ENCODE results near the gene SALL4. TPM values are rescaled to one million over a fixed set of nuclear protein-coding genes. Genes with fewer than 3 reads are reported as not detected.
A peak's percentile ranks its signal among the peaks of the same experiment; 100 is the strongest.

Gene SALL4
- not detected for total RNA-seq

DNA sequence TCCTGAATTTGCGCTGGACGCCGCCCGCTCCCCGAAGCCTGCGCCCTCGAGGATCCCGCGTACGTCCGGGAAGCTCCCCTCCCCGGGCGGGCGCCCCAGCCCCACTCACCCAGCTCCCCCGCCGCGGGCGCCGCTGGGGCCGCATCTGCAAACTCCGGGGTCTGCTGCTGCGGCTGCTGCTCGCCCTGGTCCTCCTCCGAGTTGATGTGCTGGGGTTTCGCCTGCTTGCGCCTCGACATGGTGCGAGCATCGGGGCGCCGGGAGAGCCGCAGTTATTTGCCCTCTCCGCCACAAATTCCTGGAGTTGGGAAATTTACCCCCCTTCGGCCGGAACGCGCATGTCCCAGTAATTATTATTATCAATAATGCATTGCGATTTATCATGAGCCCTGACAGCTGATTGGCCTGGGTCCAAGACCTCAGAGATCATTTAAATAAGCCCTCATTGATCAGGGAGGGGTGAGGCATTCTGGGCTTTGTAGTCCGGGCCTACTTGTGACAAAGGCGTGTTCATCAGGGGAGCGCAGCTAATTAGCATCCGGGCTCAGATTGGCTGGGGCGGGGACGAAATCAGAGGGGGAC is at the start of gene SALL4:
SALL4 (minus strand) TSS at position 352 of the 582 bp plus-strand sequence; CDS start at position 239, 113 bp downstream.
- 18% methylated on average over 16 of the region's 44 CpGs; no CpG with 5 or more reads in 1 of the 2 donors for WGBS, 2 donors (ENCODE audit: low coverage in 1 of 2)
- peak within 1 kb of the TSS in 1 of 2 donors; percentile 48 for H3K4me3 ChIP-seq
- H3K9me3 ChIP-seq, result no peaks in the 10 kb centered on the region
- peaks cover 54% of the 10 kb centered on the region for H3K27me3 ChIP-seq
- ATAC-seq, result no peak
- no peaks in the 10 kb centered on the region for H3K36me3 ChIP-seq
- H3K27ac ChIP-seq, result no peak within 1 kb of the TSS
- H3K4me1 ChIP-seq, result peaks cover 0 to 28% (median 18%) of the 10 kb centered on the region in 3 donors
- no peak for TF ChIP-seq EP300 (IDR thresholded peaks at IDR 0.05)
- TF ChIP-seq POLR2AphosphoS5 (IDR thresholded peaks at IDR 0.05), result no peak
- no peak for TF ChIP-seq POLR2A (IDR thresholded peaks at IDR 0.05)
- TF ChIP-seq, protein P1, sequence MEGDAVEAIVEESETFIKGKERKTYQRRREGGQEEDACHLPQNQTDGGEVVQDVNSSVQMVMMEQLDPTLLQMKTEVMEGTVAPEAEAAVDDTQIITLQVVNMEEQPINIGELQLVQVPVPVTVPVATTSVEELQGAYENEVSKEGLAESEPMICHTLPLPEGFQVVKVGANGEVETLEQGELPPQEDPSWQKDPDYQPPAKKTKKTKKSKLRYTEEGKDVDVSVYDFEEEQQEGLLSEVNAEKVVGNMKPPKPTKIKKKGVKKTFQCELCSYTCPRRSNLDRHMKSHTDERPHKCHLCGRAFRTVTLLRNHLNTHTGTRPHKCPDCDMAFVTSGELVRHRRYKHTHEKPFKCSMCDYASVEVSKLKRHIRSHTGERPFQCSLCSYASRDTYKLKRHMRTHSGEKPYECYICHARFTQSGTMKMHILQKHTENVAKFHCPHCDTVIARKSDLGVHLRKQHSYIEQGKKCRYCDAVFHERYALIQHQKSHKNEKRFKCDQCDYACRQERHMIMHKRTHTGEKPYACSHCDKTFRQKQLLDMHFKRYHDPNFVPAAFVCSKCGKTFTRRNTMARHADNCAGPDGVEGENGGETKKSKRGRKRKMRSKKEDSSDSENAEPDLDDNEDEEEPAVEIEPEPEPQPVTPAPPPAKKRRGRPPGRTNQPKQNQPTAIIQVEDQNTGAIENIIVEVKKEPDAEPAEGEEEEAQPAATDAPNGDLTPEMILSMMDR (IDR thresholded peaks at IDR 0.05), result no peak

DNA sequence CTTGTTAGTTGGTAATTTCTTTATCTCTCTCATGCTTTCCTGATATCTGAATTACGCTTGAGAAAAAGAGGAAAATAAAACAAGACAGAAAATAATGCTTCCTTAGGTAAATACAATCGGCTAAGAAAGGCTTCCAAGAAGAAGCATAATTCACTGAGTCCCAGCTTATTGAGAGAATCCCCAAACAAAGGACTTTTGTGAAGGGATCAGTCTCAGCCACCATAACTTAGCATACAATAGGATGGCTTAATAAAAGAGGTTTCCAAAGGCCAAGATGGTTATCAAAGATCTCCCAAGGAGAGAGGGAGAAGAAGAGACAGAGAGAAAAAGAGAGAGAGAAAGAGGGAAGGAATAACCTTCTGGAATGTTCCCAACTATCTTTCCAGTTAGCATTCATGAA is 46.0 kb upstream of the SALL4 start:
- Histone ChIP-seq H3K27me3 (no peaks in the 10 kb centered on the region), H3K36me3 (no peaks in the 10 kb centered on the region), H3K4me1 (no peaks in the 10 kb centered on the region), H3K4me3 (no peak overlapping the region), H3K9me3 (no peaks in the 10 kb centered on the region), H3K27ac (no peak overlapping the region)
- no peak for ATAC-seq
- TF ChIP-seq, protein P1 (IDR thresholded peaks at IDR 0.05), result no peak
- TF ChIP-seq EP300 (IDR thresholded peaks at IDR 0.05), result no peak
- no peak for TF ChIP-seq POLR2A (IDR thresholded peaks at IDR 0.05)
- no peak for TF ChIP-seq POLR2AphosphoS5 (IDR thresholded peaks at IDR 0.05)
- WGBS, 2 donors (ENCODE audit: low coverage in 1 of 2), result 62 to 74% methylated on average over 2 of the region's 2 CpGs

DNA sequence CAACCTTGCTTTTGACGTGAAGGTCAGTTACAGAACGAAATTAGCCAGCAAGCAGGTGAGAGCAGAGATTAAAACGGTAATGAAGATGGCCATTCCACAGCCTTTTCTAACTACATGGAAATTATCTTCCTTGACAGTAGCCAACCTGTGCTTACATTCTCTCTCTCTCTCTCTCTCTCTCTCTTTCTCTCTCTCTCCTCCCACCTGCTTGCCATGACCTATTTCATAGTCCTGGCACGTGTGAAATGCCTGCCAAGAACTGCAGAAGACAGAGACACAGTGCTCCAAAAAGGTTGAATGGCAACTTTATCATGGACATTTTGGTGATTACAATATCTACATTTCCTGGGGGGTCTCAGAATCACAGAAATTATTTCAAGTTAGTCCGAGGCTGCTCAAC is 38.5 kb upstream of the SALL4 start:
- 64 to 72% methylated on average over 5 of the region's 5 CpGs for WGBS, 2 donors (ENCODE audit: low coverage in 1 of 2)
- peaks cover 8% of the 10 kb centered on the region for H3K27me3 ChIP-seq
- no peaks in the 10 kb centered on the region for H3K9me3 ChIP-seq
- no peak overlapping the region for H3K4me3 ChIP-seq
- no peak for ATAC-seq
- TF ChIP-seq, protein P1 (IDR thresholded peaks at IDR 0.05), result no peak
- TF ChIP-seq POLR2AphosphoS5 (IDR thresholded peaks at IDR 0.05) (no peak), EP300 (IDR thresholded peaks at IDR 0.05) (no peak), POLR2A (IDR thresholded peaks at IDR 0.05) (no peak)
- no peaks in the 10 kb centered on the region for H3K4me1 ChIP-seq
- H3K36me3 ChIP-seq, result no peaks in the 10 kb centered on the region
- H3K27ac ChIP-seq, result no peak overlapping the region

DNA sequence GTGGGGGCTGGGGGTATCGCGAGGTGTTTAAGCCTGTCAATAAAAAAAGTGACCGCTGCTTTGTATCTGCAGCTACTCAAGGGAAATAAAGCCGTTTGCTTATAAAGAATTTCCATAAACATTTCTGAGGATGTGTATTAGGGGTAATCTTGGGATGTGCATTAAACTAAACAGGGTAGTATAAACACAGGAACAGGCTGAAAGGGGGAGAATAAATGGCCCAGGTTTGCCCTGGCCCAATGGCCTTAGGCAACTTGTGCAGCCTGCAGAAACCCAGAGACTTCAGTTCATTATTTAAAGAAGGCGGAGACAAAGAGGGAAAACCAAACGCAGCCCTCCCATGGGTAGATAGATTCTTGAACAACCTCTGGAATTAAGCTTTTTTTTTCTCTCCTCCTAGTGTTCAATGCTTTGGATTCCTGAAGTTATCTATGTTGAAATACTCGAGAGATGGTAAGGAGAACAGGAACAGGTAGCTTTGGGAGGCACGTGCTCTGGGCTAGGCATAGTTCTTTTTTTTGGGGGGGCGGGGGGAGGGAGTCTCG is 35.6 kb upstream of the SALL4 start:
- Histone ChIP-seq H3K27me3 (peaks cover 8% of the 10 kb centered on the region), H3K27ac (no peak overlapping the region), H3K4me1 (no peaks in the 10 kb centered on the region), H3K4me3 (no peak overlapping the region), H3K9me3 (no peaks in the 10 kb centered on the region), H3K36me3 (no peaks in the 10 kb centered on the region)
- TF ChIP-seq EP300 (IDR thresholded peaks at IDR 0.05) (no peak), POLR2AphosphoS5 (IDR thresholded peaks at IDR 0.05) (no peak), POLR2A (IDR thresholded peaks at IDR 0.05) (no peak)
- TF ChIP-seq, protein P1 (IDR thresholded peaks at IDR 0.05), result no peak
- ATAC-seq, result no peak
- WGBS, 2 donors (ENCODE audit: low coverage in 1 of 2), result 19 to 44% methylated on average over 5 to 8 of the region's 10 CpGs

DNA sequence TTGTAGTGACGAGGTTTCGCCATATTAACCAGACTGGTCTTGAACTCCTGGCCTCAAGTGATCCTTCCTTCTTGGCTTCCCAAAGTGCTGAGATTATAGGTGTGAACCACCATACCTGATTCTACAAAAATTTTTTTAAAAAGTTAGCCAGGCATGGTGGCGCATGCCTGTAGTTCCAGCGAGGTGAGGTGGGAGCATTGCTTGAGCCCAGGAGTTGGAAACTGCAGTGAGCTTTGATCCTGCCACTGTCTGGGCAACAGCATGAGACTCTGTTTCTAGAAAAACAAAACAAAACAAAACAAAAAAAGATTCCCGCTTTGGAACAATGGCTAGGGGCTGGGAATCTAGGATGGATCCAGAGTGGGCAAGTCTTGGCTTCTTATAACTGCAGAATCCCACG is 35.1 kb upstream of the SALL4 start:
- Histone ChIP-seq H3K4me3 (no peak overlapping the region), H3K9me3 (no peaks in the 10 kb centered on the region), H3K27ac (no peak overlapping the region), H3K4me1 (no peaks in the 10 kb centered on the region), H3K27me3 (peaks cover 8% of the 10 kb centered on the region), H3K36me3 (no peaks in the 10 kb centered on the region)
- 57 to 83% methylated on average over 3 to 6 of the region's 6 CpGs for WGBS, 2 donors (ENCODE audit: low coverage in 1 of 2)
- no peak for ATAC-seq
- TF ChIP-seq EP300 (IDR thresholded peaks at IDR 0.05) (no peak), POLR2A (IDR thresholded peaks at IDR 0.05) (no peak), POLR2AphosphoS5 (IDR thresholded peaks at IDR 0.05) (no peak)
- TF ChIP-seq, protein P1 (IDR thresholded peaks at IDR 0.05), result no peak
